DND-41 (cell line): ENCODE data around the gene PDE8A.

Experiments used
- CTCF ChIP-seq: IDR thresholded peaks from 2 replicates; pipeline ENCODE4 v1.5.1; 2012; ENCODE audit warnings: borderline replicate concordance, low read length, moderate library complexity, mild to moderate bottlenecking; ENCODE audit not compliant: poor library complexity, severe bottlenecking; ENCODE audit errors: extremely low read depth
- EZH2 ChIP-seq: IDR thresholded peaks from 3 replicates; pipeline ENCODE4 v1.6.1; 2012; ENCODE audit warnings: borderline replicate concordance, low read depth, mild to moderate bottlenecking, moderate library complexity, low read length, inconsistent platforms; ENCODE audit not compliant: severe bottlenecking

- TF ChIP-seq CTCF = no peak
- no peak for TF ChIP-seq EZH2
Observed at GRCh38 chr15:84973492-84974460, 7.9 kb upstream of the PDE8A start.
